Lung (tissue), 12 donors: Measurements from ENCODE around the gene EYS. TPM values are rescaled to one million over a fixed set of nuclear protein-coding genes. Genes with fewer than 3 reads are reported as not detected.

Experiments
- ATAC-seq: fragments of 200-7000 bp; cut with Tn5 transposase; one replicate; pipeline ENCODE4 v1.9.1; 2020; ENCODE audit warnings: moderate number of reproducible peaks; ENCODE audit not compliant: insufficient read depth, low FRiP score
- DNase-seq, 3 donors: peaks; one replicate each; pipeline ENCODE4 v3.0.0-alpha.2; 2013 to 2017
- H3K27ac ChIP-seq, 2 donors: one replicate each; pipeline ENCODE4 v1.5.1; 2013; ENCODE audit warnings: mild to moderate bottlenecking in 2 of 2, moderate library complexity in 2 of 2, control low read depth in 1 of 2, inconsistent platforms in 1 of 2, low read depth in 1 of 2, low read length in 1 of 2
- H3K27me3 ChIP-seq, 3 donors: one replicate each; pipeline ENCODE4 v1.5.1; 2013; ENCODE audit warnings: low read length in 2 of 3; ENCODE audit not compliant: control insufficient read depth in 3 of 3, insufficient read depth in 3 of 3
- H3K36me3 ChIP-seq, 4 donors: one replicate each; pipeline ENCODE4 v1.5.1; 2013; ENCODE audit warnings: low read length in 4 of 4, mild to moderate bottlenecking in 1 of 4, moderate library complexity in 1 of 4; ENCODE audit not compliant: control insufficient read depth in 4 of 4, insufficient read depth in 4 of 4
- H3K4me1 ChIP-seq, 5 donors: one replicate each; pipeline ENCODE4 v1.5.1; 2013; ENCODE audit warnings: low read length in 5 of 5, mild to moderate bottlenecking in 2 of 5, moderate library complexity in 1 of 5; ENCODE audit not compliant: control insufficient read depth in 5 of 5, insufficient read depth in 5 of 5
- H3K4me3 ChIP-seq: one replicate; pipeline ENCODE4 v1.5.1; 2013; ENCODE audit warnings: mild to moderate bottlenecking, control low read depth, moderate library complexity
- H3K9ac ChIP-seq, 2 donors: one replicate each; pipeline ENCODE4 v1.5.1; 2013; ENCODE audit warnings: low read length in 2 of 2, control low read depth in 1 of 2; ENCODE audit not compliant: insufficient read depth in 1 of 2
- H3K9me3 ChIP-seq, 4 donors: one replicate each; pipeline ENCODE4 v1.5.1; 2013; ENCODE audit warnings: low read length in 3 of 4, mild to moderate bottlenecking in 1 of 4, moderate library complexity in 1 of 4; ENCODE audit not compliant: control insufficient read depth in 4 of 4, insufficient read depth in 3 of 4
- WGBS, 2 donors: extraction: QIAGEN DNeasy Blood & Tissue Kit; methylation state at CpG; one replicate each; pipeline ENCODE4 v1.1.7; 2013; 5-methylcytosine and 5-hydroxymethylcytosine counted together
- polyA plus RNA-seq, 2 donors: library from polyadenylated mRNA; stranded (reverse); fragments of 200-250 nt; gene quantifications; one replicate each; pipeline ENCODE4 v1.2.1, GENCODE V29; 2013
- total RNA-seq, 2 donors: library from RNA; depleted of rRNA in 1 of 2; stranded (reverse); fragments of >200 nt in 1 of 2; gene quantifications; one replicate each; pipeline ENCODE4 v1.2.1, GENCODE V29; 2014 to 2021
- TF ChIP-seq, protein P1 (sequence below): IDR thresholded peaks from 2 replicates; pipeline ENCODE4 v1.5.1; 2012; ENCODE audit warnings: mild to moderate bottlenecking; ENCODE audit errors: control extremely low read depth, extremely low read depth
- donor health status: control.
- donor health status: control.
- donor health status: Bipolar disorder and iron deficiency.
- donor health status: healthy.
- donor health status: DM: yes; HTN: yes; CAD: no.

Gene EYS
- total and polyA plus RNA-seq, 4 donors = 0.06 to 0.34 (median 0.12) TPM

DNA sequence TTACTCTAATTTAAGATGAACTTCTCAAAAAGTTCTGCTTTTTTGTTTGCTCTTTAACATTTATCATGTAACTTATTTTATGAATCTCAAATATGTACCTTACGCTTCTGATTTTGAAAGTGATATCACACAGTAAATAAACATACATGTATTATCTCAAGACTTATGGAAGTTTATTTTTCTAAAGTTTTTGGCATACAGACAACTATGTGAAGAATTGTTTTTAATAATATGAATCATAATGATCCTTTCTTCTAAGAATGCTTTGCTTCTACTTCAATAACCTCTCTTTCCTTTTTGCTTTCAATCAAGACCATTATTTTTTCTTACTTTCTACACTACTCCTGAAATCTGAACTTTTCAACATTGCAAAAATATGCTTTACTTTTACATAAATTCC lies 816.4 kb downstream of the EYS start:
- Histone ChIP-seq H3K4me3 (no peak overlapping the region), H3K4me1 (peaks cover 0 to 4% (median 0%) of the 10 kb centered on the region in 5 donors), H3K9ac (no peak overlapping the region), H3K36me3 (no peaks in the 10 kb centered on the region), H3K27me3 (no peaks in the 10 kb centered on the region), H3K27ac (no peak overlapping the region), H3K9me3 (no peaks in the 10 kb centered on the region)
- DNase-seq = no peak
- TF ChIP-seq, protein P1, sequence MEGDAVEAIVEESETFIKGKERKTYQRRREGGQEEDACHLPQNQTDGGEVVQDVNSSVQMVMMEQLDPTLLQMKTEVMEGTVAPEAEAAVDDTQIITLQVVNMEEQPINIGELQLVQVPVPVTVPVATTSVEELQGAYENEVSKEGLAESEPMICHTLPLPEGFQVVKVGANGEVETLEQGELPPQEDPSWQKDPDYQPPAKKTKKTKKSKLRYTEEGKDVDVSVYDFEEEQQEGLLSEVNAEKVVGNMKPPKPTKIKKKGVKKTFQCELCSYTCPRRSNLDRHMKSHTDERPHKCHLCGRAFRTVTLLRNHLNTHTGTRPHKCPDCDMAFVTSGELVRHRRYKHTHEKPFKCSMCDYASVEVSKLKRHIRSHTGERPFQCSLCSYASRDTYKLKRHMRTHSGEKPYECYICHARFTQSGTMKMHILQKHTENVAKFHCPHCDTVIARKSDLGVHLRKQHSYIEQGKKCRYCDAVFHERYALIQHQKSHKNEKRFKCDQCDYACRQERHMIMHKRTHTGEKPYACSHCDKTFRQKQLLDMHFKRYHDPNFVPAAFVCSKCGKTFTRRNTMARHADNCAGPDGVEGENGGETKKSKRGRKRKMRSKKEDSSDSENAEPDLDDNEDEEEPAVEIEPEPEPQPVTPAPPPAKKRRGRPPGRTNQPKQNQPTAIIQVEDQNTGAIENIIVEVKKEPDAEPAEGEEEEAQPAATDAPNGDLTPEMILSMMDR = no peak
- ATAC-seq = no peak
- 57 to 75% methylated on average over 1 of the region's 1 CpG for WGBS, 2 donors

DNA sequence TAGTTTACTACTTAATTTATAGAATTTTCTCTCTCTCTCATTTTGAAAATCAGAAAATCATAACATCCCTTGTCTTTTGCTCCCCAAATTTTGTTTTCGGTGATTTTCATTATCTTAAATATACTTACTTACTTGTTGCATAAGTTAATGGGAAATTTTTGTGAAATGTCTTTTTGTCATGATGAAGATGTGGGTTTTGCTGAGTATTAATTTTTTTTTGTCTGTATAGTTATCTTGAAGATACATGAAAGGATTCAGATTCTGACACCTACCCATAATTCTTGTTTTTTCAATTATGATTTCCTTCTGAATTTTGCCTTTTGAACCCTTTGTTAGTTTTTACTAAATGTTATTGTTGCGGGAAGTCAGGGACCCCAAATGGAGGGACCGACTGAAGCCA lies 817.9 kb downstream of the EYS start:
- TF ChIP-seq, protein P1 = no peak
- peaks cover 0 to 4% (median 0%) of the 10 kb centered on the region in 5 donors for H3K4me1 ChIP-seq
- H3K27me3 ChIP-seq = no peaks in the 10 kb centered on the region
- H3K36me3 ChIP-seq = no peaks in the 10 kb centered on the region
- H3K4me3 ChIP-seq = no peak overlapping the region
- WGBS, 2 donors = 77 to 97% methylated on average over 3 of the region's 3 CpGs
- no peak overlapping the region for H3K9ac ChIP-seq
- no peak overlapping the region for H3K27ac ChIP-seq
- H3K9me3 ChIP-seq = no peaks in the 10 kb centered on the region
- DNase-seq (no peak), ATAC-seq (no peak)

DNA sequence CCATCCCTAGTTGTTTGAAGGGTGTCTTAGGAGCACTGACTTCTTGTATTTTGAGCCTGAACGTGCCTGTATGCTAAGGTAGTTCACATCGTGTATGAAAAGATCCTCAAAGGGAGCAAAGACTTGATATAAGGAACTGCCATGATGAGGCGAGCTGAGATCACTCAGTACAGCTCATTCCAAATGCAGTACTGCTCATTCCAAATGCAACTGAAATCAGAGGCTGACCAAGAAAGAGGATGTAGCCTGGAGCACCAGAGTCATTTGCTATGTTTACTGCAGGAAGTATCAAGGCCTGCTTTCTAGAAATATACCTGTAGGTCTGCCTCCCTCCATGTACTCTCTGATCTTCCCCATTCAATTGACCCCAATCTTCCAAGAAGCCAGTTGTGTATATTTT lies 832.2 kb downstream of the EYS start:
- DNase-seq (no peak), ATAC-seq (no peak)
- 83 to 90% methylated on average over 3 of the region's 3 CpGs for WGBS, 2 donors
- Histone ChIP-seq H3K9ac (no peak overlapping the region), H3K9me3 (no peaks in the 10 kb centered on the region), H3K36me3 (no peaks in the 10 kb centered on the region), H3K27me3 (no peaks in the 10 kb centered on the region), H3K4me1 (no peaks in the 10 kb centered on the region), H3K4me3 (no peak overlapping the region), H3K27ac (no peak overlapping the region)
- TF ChIP-seq, protein P1 = no peak

DNA sequence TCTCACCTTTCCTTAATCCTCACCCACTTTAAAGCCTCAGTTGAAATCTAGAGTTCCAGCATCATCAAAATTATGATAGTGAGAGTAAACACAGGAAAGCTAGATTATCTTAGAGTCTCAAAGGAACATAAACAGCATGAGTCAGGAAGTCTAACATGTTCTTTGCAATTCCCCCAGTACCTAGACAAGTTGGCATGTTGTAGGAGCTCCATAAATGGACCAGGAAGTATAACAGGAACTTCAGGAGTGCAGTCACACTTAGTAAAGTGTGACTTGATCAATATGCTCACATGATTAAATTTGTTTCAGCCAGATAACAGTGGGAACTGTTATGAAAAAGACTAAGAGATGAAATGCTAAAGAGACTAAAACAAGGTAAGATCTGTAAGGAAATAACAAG lies 834.4 kb downstream of the EYS start:
- no peak for DNase-seq
- H3K4me3 ChIP-seq = no peak overlapping the region
- ATAC-seq = no peak
- H3K36me3 ChIP-seq = no peaks in the 10 kb centered on the region
- TF ChIP-seq, protein P1 = no peak
- no peak overlapping the region for H3K27ac ChIP-seq
- H3K9me3 ChIP-seq = no peaks in the 10 kb centered on the region
- H3K9ac ChIP-seq = no peak overlapping the region
- H3K27me3 ChIP-seq = no peaks in the 10 kb centered on the region
- no peaks in the 10 kb centered on the region for H3K4me1 ChIP-seq
